Endodermal cell (in vitro differentiated cells): ENCODE measurements around the gene SRCAP. TPM values are rescaled to one million over a fixed set of nuclear protein-coding genes. Genes with fewer than 3 reads are reported as not detected.

Source experiments
- DNase-seq: peaks from one replicate; pipeline ENCODE4 v3.0.0-alpha.2; 2017
- H3K27ac ChIP-seq: 2 replicates; pipeline ENCODE4 v1.5.1; 2013; ENCODE audit warnings: mild to moderate bottlenecking, low read depth, low read length, moderate library complexity
- H3K27me3 ChIP-seq: 2 replicates; pipeline ENCODE4 v1.6.1; 2013; ENCODE audit warnings: mild to moderate bottlenecking, low read length, moderate library complexity; ENCODE audit not compliant: insufficient read depth, control insufficient read depth, poor library complexity, severe bottlenecking
- H3K36me3 ChIP-seq: 2 replicates; pipeline ENCODE4 v1.7.0; 2013; ENCODE audit warnings: mild to moderate bottlenecking, low read length, moderate library complexity; ENCODE audit not compliant: control insufficient read depth, insufficient read depth
- H3K4me1 ChIP-seq: one replicate; pipeline ENCODE4 v1.7.0; 2013; ENCODE audit warnings: low read length; ENCODE audit not compliant: control insufficient read depth, insufficient read depth
- H3K4me3 ChIP-seq: 2 replicates; pipeline ENCODE4 v1.5.1; 2013; ENCODE audit warnings: mild to moderate bottlenecking, low read length, moderate library complexity
- H3K9ac ChIP-seq: 2 replicates; pipeline ENCODE4 v1.6.1; 2013; ENCODE audit warnings: mild to moderate bottlenecking, low read length, moderate library complexity; ENCODE audit not compliant: poor library complexity, severe bottlenecking; ENCODE audit errors: extremely low read depth
- H3K9me3 ChIP-seq: 2 replicates; pipeline ENCODE4 v1.6.1; 2013; ENCODE audit warnings: mild to moderate bottlenecking, low read length, moderate library complexity; ENCODE audit not compliant: control insufficient read depth
- H3K27ac Mint-ChIP-seq: 2 replicates; pipeline ENCODE4 v1.8.0; 2020; ENCODE audit warnings: mixed read lengths
- H3K27me3 Mint-ChIP-seq: 2 replicates; pipeline ENCODE4 v1.8.0; 2021; ENCODE audit warnings: mild to moderate bottlenecking, mixed read lengths; ENCODE audit not compliant: insufficient read depth
- H3K36me3 Mint-ChIP-seq: 2 replicates; pipeline ENCODE4 v1.8.0; 2020; ENCODE audit warnings: low read depth, mixed read lengths
- H3K4me1 Mint-ChIP-seq: 2 replicates; pipeline ENCODE4 v1.8.0; 2020; ENCODE audit warnings: mixed read lengths
- H3K4me3 Mint-ChIP-seq: 2 replicates; pipeline ENCODE4 v1.8.0; 2020; ENCODE audit warnings: mild to moderate bottlenecking, moderate library complexity, mixed read lengths
- H3K9me3 Mint-ChIP-seq: 2 replicates; pipeline ENCODE4 v1.8.0; 2020; ENCODE audit warnings: mild to moderate bottlenecking, mixed read lengths
- CTCF ChIP-seq: fragments of 200-600 bp; sonication (generic); conservative IDR thresholded peaks from 2 replicates; pipeline ENCODE4 v1.5.0; 2021; ENCODE audit warnings: antibody characterized with exemption, mild to moderate bottlenecking
- WGBS, 2 experiments: methylation state at CpG; one replicate each; pipeline versions ENCODE4 v1.1.5 to v1.1.7; 2013; ENCODE audit warnings: missing lambda C conversion rate in 2 of 2, mixed read lengths in 1 of 2; ENCODE audit not compliant: insufficient coverage in 1 of 2, insufficient read length in 1 of 2; 5-methylcytosine and 5-hydroxymethylcytosine counted together
- total RNA-seq, 2 donors: library from RNA; stranded (reverse); fragmentation: NEBNext Ultra II Directional in 1 of 2; extraction: Animal tissue kit (Norgen Biotek cat#: 25700) in 1 of 2; gene quantifications; 2 replicates in 1 of 2; 3 replicates in 1 of 2; pipeline ENCODE4 v1.2.1, GENCODE V29; 2021

The SRCAP gene
- total RNA-seq, 2 donors from 2014 or later, result 57.7 to 66.9 TPM

GRCh38 chr16:30771726-30772125, 72.8 kb downstream of the SRCAP start:
- Histone ChIP-seq H3K9ac (no peak overlapping the region), H3K4me3 (no peak overlapping the region), H3K9me3 (no peaks in the 10 kb centered on the region), H3K27ac (no peak overlapping the region), H3K27me3 (no peaks in the 10 kb centered on the region), H3K4me1 (no peaks in the 10 kb centered on the region), H3K36me3 (peaks cover 73% of the 10 kb centered on the region)
- no peaks in the 10 kb centered on the region for H3K27me3 Mint-ChIP-seq
- no peaks in the 10 kb centered on the region for H3K9me3 Mint-ChIP-seq
- peaks cover 63% of the 10 kb centered on the region for H3K36me3 Mint-ChIP-seq
- 94 to 97% methylated on average over 11 to 14 of the region's 14 CpGs for WGBS, 2 experiments
- no peak for TF ChIP-seq CTCF
- H3K27ac Mint-ChIP-seq, result no peak overlapping the region
- no peak overlapping the region for H3K4me3 Mint-ChIP-seq
- DNase-seq, result no peak
- H3K4me1 Mint-ChIP-seq, result peaks cover 1% of the 10 kb centered on the region

GRCh38 chr16:30773826-30774225, 74.9 kb downstream of the SRCAP start:
- Histone ChIP-seq H3K27me3 (no peaks in the 10 kb centered on the region), H3K36me3 (peaks cover 52% of the 10 kb centered on the region), H3K9ac (no peak overlapping the region), H3K4me1 (no peaks in the 10 kb centered on the region), H3K27ac (no peak overlapping the region), H3K4me3 (no peak overlapping the region), H3K9me3 (no peaks in the 10 kb centered on the region)
- no peak for TF ChIP-seq CTCF
- no peaks in the 10 kb centered on the region for H3K9me3 Mint-ChIP-seq
- H3K4me3 Mint-ChIP-seq, result no peak overlapping the region
- H3K27me3 Mint-ChIP-seq, result no peaks in the 10 kb centered on the region
- peaks cover 44% of the 10 kb centered on the region for H3K36me3 Mint-ChIP-seq
- no peak for DNase-seq
- H3K4me1 Mint-ChIP-seq, result peaks cover 11% of the 10 kb centered on the region
- no peak overlapping the region for H3K27ac Mint-ChIP-seq
- 96 to 97% methylated on average over 13 to 14 of the region's 14 CpGs for WGBS, 2 experiments

- H3K36me3 Mint-ChIP-seq, result peaks cover 36% of the 10 kb centered on the region
- Histone ChIP-seq H3K27me3 (no peaks in the 10 kb centered on the region), H3K4me1 (no peaks in the 10 kb centered on the region), H3K27ac (no peak overlapping the region), H3K9ac (no peak overlapping the region), H3K36me3 (peaks cover 45% of the 10 kb centered on the region), H3K9me3 (no peaks in the 10 kb centered on the region), H3K4me3 (peak overlapping the region; percentile 84)
- peak overlapping the region; percentile 82 for H3K4me3 Mint-ChIP-seq
- TF ChIP-seq CTCF, result no peak
- peak; percentile 60 for DNase-seq
- WGBS, 2 experiments, result 80 to 81% methylated on average over 5 to 8 of the region's 8 CpGs
- H3K4me1 Mint-ChIP-seq, result peaks cover 13% of the 10 kb centered on the region
- no peaks in the 10 kb centered on the region for H3K9me3 Mint-ChIP-seq
- no peaks in the 10 kb centered on the region for H3K27me3 Mint-ChIP-seq
- H3K27ac Mint-ChIP-seq, result peak overlapping the region; percentile 95
Measured at GRCh38 chr16:30774367-30775130, 75.6 kb downstream of the SRCAP start.
